Endothelial cell of umbilical vein (primary cell): ENCODE measurements around the gene RAB7A. TPM values are rescaled to one million over a fixed set of nuclear protein-coding genes. Genes with fewer than 3 reads are reported as not detected.

Experiments used
- BruUV-seq: library from RNA; stranded (reverse); fragments of 400-500 nt; replicated peaks from 2 replicates; lab custom pipeline; 2021; lab: Mats Ljungman, UMichigan
- CTCF ChIA-PET: fragments of 300-600, 350-600 bp; sonication (Branson Sonifier 250); formaldehyde crosslinking; loops from one replicate; lab custom pipeline; 2021; ENCODE audit warnings: antibody characterized with exemption, inconsistent platforms; lab: Charles Lee
- POLR2A ChIA-PET: fragments of 300-600, 350-600 bp; sonication (Branson Sonifier 250); formaldehyde crosslinking; loops from one replicate; lab custom pipeline; 2021; ENCODE audit warnings: antibody characterized with exemption, inconsistent platforms; lab: Charles Lee
- DNase-seq: peaks from one replicate; pipeline ENCODE4 v3.0.0-alpha.2; 2011; ENCODE audit warnings: low read depth, low spot score
- FAIRE-seq: peaks from 2 replicates; lab custom pipeline; 2011; peaks lifted over from hg19 to GRCh38; lab: Jason Lieb, UNC
- H2AFZ ChIP-seq: 2 replicates; pipeline ENCODE4 v1.6.0; 2012; ENCODE audit warnings: low read depth, low read length, control low read depth, inconsistent platforms
- H3K27ac ChIP-seq: 2 replicates; pipeline ENCODE4 v1.5.1; 2011; ENCODE audit warnings: low read depth, mild to moderate bottlenecking, control low read depth, low read length, moderate library complexity; ENCODE audit not compliant: insufficient read depth
- H3K27me3 ChIP-seq, 2 experiments: 2 replicates each; pipeline versions ENCODE4 v1.6.0 to v1.6.1; 2011; ENCODE audit warnings: low read length in 2 of 2, mixed read lengths in 1 of 2; ENCODE audit not compliant: control insufficient read depth in 2 of 2, insufficient read depth in 2 of 2
- H3K36me3 ChIP-seq, 2 experiments: 2 replicates in 1 of 2; 3 replicates in 1 of 2; pipeline ENCODE4 v1.5.1; 2011; ENCODE audit warnings: low read length in 2 of 2, mild to moderate bottlenecking in 1 of 2, moderate library complexity in 1 of 2; ENCODE audit not compliant: control insufficient read depth in 2 of 2, insufficient read depth in 2 of 2; ENCODE audit errors: extremely low read depth in 1 of 2
- H3K4me1 ChIP-seq: 3 replicates; pipeline ENCODE4 v1.5.1; 2011; ENCODE audit warnings: mild to moderate bottlenecking, low read length; ENCODE audit not compliant: control insufficient read depth, insufficient read depth; ENCODE audit errors: extremely low read depth
- H3K4me2 ChIP-seq: 2 replicates; pipeline ENCODE4 v1.6.1; 2011; ENCODE audit warnings: low read length, control low read depth, mixed read lengths; ENCODE audit not compliant: insufficient read depth
- H3K4me3 ChIP-seq, 3 experiments: fragments of 200-600 bp in 1 of 3; sonication (generic), shearing (Covaris generic) in 1 of 3; replicated peaks in 1 of 3; 2 replicates each; pipeline ENCODE4 v1.5.1; 2011 to 2016; ENCODE audit warnings: control low read depth in 3 of 3, low read length in 3 of 3, mild to moderate bottlenecking in 2 of 3, inconsistent platforms in 1 of 3, low read depth in 1 of 3, moderate library complexity in 1 of 3; ENCODE audit not compliant: insufficient read depth in 1 of 3
- H3K79me2 ChIP-seq: 2 replicates; pipeline ENCODE4 v1.6.0; 2012; ENCODE audit warnings: low read length, inconsistent platforms; ENCODE audit not compliant: control insufficient read depth, insufficient read depth
- H3K9ac ChIP-seq: replicated peaks from 2 replicates; pipeline ENCODE3; 2011; ENCODE audit warnings: low read length, control low read depth; ENCODE audit not compliant: insufficient read depth; ENCODE audit errors: extremely low read depth
- H3K9me1 ChIP-seq: replicated peaks from 3 replicates; pipeline ENCODE4 v1.6.0; 2011; ENCODE audit warnings: mild to moderate bottlenecking, low read length; ENCODE audit not compliant: control insufficient read depth, insufficient read depth; ENCODE audit errors: extremely low read depth
- H3K9me3 ChIP-seq: replicated peaks from 2 replicates; pipeline ENCODE4 v1.5.1; 2012; ENCODE audit warnings: low read length, inconsistent platforms; ENCODE audit not compliant: control insufficient read depth, insufficient read depth
- H4K20me1 ChIP-seq: replicated peaks from 2 replicates; pipeline ENCODE3; 2011; ENCODE audit warnings: mild to moderate bottlenecking, low read length; ENCODE audit not compliant: control insufficient read depth, insufficient read depth; ENCODE audit errors: extremely low read depth
- CTCF ChIP-seq, 2 donors: IDR thresholded peaks; 1 replicate in 1 of 2; 2 replicates in 1 of 2; pipeline ENCODE4 v1.5.1; 2011; ENCODE audit warnings: low read length in 2 of 2, mild to moderate bottlenecking in 2 of 2, moderate library complexity in 2 of 2, control low read depth in 1 of 2, inconsistent platforms in 1 of 2, low read depth in 1 of 2; ENCODE audit not compliant: insufficient read depth in 1 of 2; ENCODE audit errors: extremely low read depth in 1 of 2
- EZH2 ChIP-seq: IDR thresholded peaks from 2 replicates; pipeline ENCODE4 v1.6.1; 2012; ENCODE audit warnings: borderline replicate concordance, low read depth, mild to moderate bottlenecking, moderate library complexity, low read length, inconsistent platforms; ENCODE audit not compliant: severe bottlenecking
- FOS ChIP-seq: IDR thresholded peaks from 2 replicates; pipeline ENCODE4 v1.6.1; 2011; ENCODE audit warnings: mild to moderate bottlenecking, low read length, moderate library complexity, borderline replicate concordance; ENCODE audit not compliant: insufficient read depth
- GATA2 ChIP-seq: IDR thresholded peaks from 2 replicates; pipeline ENCODE4 v1.7.0; 2011; ENCODE audit warnings: low read depth, mild to moderate bottlenecking, moderate library complexity, mixed read lengths, low read length; ENCODE audit not compliant: insufficient read length, insufficient read depth
- JUN ChIP-seq: IDR thresholded peaks from 2 replicates; pipeline ENCODE4 v1.6.1; 2011; ENCODE audit warnings: borderline replicate concordance, low read depth; ENCODE audit not compliant: insufficient read length, insufficient read depth
- MAX ChIP-seq: IDR thresholded peaks from 2 replicates; pipeline ENCODE4 v1.6.1; 2011; ENCODE audit not compliant: insufficient read depth, insufficient read length
- MYC ChIP-seq: IDR thresholded peaks from one replicate; pipeline ENCODE4 v1.6.1; 2011; ENCODE audit warnings: mild to moderate bottlenecking, low read depth, low read length
- POLR2A ChIP-seq: IDR thresholded peaks from 2 replicates; pipeline ENCODE4 v1.6.1; 2012; ENCODE audit warnings: low read depth, mild to moderate bottlenecking, control low read depth, low read length
- POLR2AphosphoS5 ChIP-seq: IDR thresholded peaks from 2 replicates; pipeline ENCODE4 v1.6.1; 2012; ENCODE audit warnings: low read depth, mild to moderate bottlenecking, control low read depth, low read length, moderate library complexity; ENCODE audit not compliant: insufficient read depth
- dilution Hi-C: fragments of 300-500 bp; cut with MboI; formaldehyde crosslinking; loops from one replicate; pipeline ENCODE4 v1.15.0; 2019; ENCODE audit warnings: low sequenced_read_pairs; ENCODE audit not compliant: extremely low pct_ligation_motif_present
- intact Hi-C: fragments of 100-400 bp; cut with micrococcal nuclease; formaldehyde crosslinking; loops from one replicate; pipeline ENCODE4 v1.10.0; 2022
- polyA plus RNA-seq, 4 experiments: library from polyadenylated mRNA; depleted of rRNA in 3 of 4; stranded (reverse) in 3 of 4; unstranded in 1 of 4; fragments of >200 nt; gene quantifications; 2 replicates each; pipeline versions ENCODE4 v1.2.1 to v1.2.3, GENCODE V29; 2011 to 2012; ENCODE audit warnings: missing spikeins in 1 of 4
- total RNA-seq: library from RNA; stranded (reverse); gene quantifications from 2 replicates; pipeline ENCODE4 v1.2.3, GENCODE V29; 2021

The RAB7A gene
- total and polyA plus RNA-seq, 2 donors (not counting 3 experiments of a cell fraction or from before 2014, with no cell fraction given): 243 to 262 TPM

GRCh38 chr3:128784843-128785242 lies 58.9 kb downstream of the RAB7A start:
- no peak overlapping the region for H3K27ac ChIP-seq
- no peaks in the 10 kb centered on the region for H3K36me3 ChIP-seq
- peaks cover 13% of the 10 kb centered on the region for H4K20me1 ChIP-seq
- no peaks in the 10 kb centered on the region for H3K27me3 ChIP-seq
- no peaks in the 10 kb centered on the region for H3K9me3 ChIP-seq
- H2AFZ ChIP-seq: no peak overlapping the region
- no peak overlapping the region for H3K4me3 ChIP-seq
- no peak overlapping the region for H3K9ac ChIP-seq
- peaks cover 17% of the 10 kb centered on the region for H3K4me1 ChIP-seq
- peaks cover 95% of the 10 kb centered on the region for H3K79me2 ChIP-seq
- DNase-seq: no peak
- POLR2A ChIA-PET: no interaction called here
- CTCF ChIA-PET: interaction anchor here (2.5 kb wide), 1 partner anchor 10 kb away, joined by 11 read pairs; no protein-coding TSS in a partner anchor
- intact Hi-C loops (no loop called here), dilution Hi-C loops (no loop called here)
- BruUV-seq: no TSS peak
- no peaks in the 10 kb centered on the region for H3K9me1 ChIP-seq
- no peak for FAIRE-seq
- H3K4me2 ChIP-seq: no peak overlapping the region
- TF ChIP-seq FOS: no peak
- TF ChIP-seq GATA2: no peak
- TF ChIP-seq EZH2: no peak
- TF ChIP-seq POLR2AphosphoS5: no peak
- no peak for TF ChIP-seq MYC
- no peak for TF ChIP-seq MAX
- TF ChIP-seq CTCF (IDR thresholded peaks at IDR 0.05; ENCODE audit: extremely low read depth in 1 of 2, insufficient read depth in 1 of 2, low read depth in 1 of 2, low read length in 2 of 2): no peak
- no peak for TF ChIP-seq JUN
- no peak for TF ChIP-seq POLR2A
